ENCODE results near the gene GJD4.

Gene GJD4

DNA sequence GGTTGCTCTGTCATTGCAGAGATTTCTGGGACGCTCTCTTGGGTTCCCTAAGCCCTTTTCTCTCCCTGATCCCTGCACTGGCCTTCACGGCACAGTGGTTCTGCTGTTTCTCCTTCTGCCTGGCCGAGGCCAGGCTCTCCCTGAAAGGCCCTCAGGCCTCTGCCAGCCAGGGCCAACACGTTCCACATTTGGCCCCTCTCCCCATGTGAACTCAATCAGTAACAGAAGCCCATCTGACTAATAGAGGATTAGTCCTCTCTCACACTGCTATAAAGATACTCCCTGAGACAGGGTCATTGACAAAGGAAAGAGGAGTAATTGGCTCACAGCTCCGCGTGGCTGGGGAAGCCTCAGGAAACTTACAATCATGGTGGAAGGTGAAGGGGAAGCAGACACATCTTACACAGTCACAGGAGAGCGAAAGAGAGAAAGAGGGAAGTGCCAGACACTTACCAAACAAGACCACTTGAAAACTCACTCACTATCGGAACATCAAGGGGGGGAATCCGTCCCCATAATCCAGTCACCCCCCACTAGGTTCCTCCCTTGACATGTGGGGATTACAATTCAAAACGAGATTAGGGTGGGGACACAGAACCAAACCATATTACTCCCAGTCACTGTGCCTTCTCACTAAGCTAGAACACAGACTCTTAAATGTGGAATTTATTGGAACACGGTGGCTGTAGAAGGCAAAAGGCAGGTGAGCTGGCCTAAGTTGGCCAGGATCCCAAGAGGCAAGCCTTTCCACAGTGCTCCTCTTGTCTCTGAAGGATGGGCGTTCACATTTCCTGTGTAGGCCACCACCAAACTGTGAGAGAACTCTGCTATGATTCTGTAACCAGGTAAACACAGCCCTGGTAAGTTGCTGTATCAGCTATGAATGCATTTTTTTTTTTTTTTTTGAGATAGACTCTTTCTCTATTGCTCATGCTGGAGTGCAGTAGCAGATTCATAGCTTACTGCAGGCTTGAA is 28.2 kb downstream of the GJD4 start:
- TF ChIP-seq SPI1 (IDR thresholded peaks at IDR 0.05; ENCODE audit: low read depth, low read length) = no peak
- no peak for TF ChIP-seq POLR2AphosphoS5 (IDR thresholded peaks at IDR 0.05; ENCODE audit: low read depth, low read length)
- FAIRE-seq (no peak), DNase-seq (ENCODE audit: insufficient read length, low spot score) (no peak)

DNA sequence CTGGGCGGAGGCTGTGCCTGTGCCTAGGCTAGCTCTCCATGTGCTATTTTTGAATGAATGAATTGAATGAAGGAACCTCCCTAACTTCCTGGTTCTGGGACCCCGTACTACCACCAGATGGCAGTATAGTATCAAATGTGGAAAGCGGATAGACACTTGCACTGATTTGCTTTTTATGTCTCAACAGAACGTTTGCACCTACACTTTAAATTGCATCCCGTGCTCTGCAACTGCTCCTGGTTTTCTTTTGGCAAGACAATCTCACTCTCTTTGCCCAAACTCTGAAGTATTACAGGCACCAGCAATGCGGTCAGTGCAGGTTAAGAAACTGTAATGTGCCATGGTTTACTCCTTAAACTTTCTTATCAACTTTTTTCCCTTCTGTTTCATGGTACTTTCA is 30.4 kb downstream of the GJD4 start:
- DNase-seq (ENCODE audit: insufficient read length, low spot score) = peak; percentile 26
- TF ChIP-seq PAX5 (IDR thresholded peaks at IDR 0.05; ENCODE audit: insufficient read depth, low read length, severe bottlenecking) (no peak), POLR2AphosphoS5 (IDR thresholded peaks at IDR 0.05; ENCODE audit: low read depth, low read length) (no peak), POLR2A (IDR thresholded peaks at IDR 0.05; ENCODE audit: low read depth, low read length) (no peak), POU2F2 (IDR thresholded peaks at IDR 0.05; ENCODE audit: low read depth, low read length) (no peak), SPI1 (IDR thresholded peaks at IDR 0.05; ENCODE audit: low read depth, low read length) (no peak), TAF1 (IDR thresholded peaks at IDR 0.05; ENCODE audit: low read depth, low read length) (no peak)
- peak; percentile 79 for FAIRE-seq

GRCh38 chr10:35636956-35637355 is 31.8 kb downstream of the GJD4 start:
- DNase-seq (ENCODE audit: insufficient read length, low spot score) (no peak), FAIRE-seq (no peak)
- no peak for TF ChIP-seq POU2F2 (IDR thresholded peaks at IDR 0.05; ENCODE audit: low read depth, low read length)
- TF ChIP-seq PAX5 (IDR thresholded peaks at IDR 0.05; ENCODE audit: insufficient read depth, low read length, severe bottlenecking) = no peak

DNA sequence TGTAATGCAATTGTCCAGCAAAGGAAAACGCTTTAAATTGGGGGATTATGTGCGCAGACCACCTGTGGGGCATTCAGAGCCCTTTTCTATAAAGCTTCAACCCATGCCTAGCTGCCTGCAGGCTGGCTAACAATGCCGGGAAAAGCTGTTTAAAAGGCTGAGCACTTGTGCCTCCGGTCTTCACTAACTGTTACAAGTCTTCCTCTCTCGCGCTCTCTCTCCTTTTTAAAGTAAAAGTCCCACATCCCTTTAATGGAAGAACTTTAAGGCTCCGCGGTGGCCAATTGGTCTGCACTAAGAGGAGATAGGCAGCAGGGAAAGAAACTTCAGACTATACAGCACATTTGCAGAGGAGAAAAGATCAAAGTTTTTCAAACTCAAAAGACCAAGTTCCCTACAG is 32.3 kb downstream of the GJD4 start:
- DNase-seq (ENCODE audit: insufficient read length, low spot score) (no peak), FAIRE-seq (no peak)
- TF ChIP-seq SPI1 (IDR thresholded peaks at IDR 0.05; ENCODE audit: low read depth, low read length) (no peak), PAX5 (IDR thresholded peaks at IDR 0.05; ENCODE audit: insufficient read depth, low read length, severe bottlenecking) (no peak), POLR2AphosphoS5 (IDR thresholded peaks at IDR 0.05; ENCODE audit: low read depth, low read length) (no peak), POU2F2 (IDR thresholded peaks at IDR 0.05; ENCODE audit: low read depth, low read length) (no peak), TAF1 (IDR thresholded peaks at IDR 0.05; ENCODE audit: low read depth, low read length) (no peak), POLR2A (IDR thresholded peaks at IDR 0.05; ENCODE audit: low read depth, low read length) (no peak)

DNA sequence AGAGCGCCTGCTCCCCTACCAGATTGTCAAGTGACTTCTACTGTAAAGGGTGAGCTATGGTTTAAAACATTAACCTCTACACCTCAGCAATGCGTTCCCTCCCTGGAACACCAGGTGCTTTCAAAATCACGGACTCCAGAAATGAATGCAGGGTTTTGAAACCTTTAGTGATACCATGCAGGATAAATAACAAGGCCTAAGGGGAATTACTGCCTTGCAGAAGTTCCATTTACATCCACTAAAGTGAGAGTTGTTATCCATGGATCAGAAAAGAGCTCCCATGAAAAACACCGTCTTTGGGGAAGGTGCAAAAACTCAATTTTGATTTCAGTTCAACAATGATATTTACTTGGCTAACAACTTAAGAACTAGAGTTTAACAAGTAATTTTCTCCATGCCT is 33.0 kb downstream of the GJD4 start:
- TF ChIP-seq SPI1 (IDR thresholded peaks at IDR 0.05; ENCODE audit: low read depth, low read length) (no peak), POLR2A (IDR thresholded peaks at IDR 0.05; ENCODE audit: low read depth, low read length) (no peak), POLR2AphosphoS5 (IDR thresholded peaks at IDR 0.05; ENCODE audit: low read depth, low read length) (no peak), POU2F2 (IDR thresholded peaks at IDR 0.05; ENCODE audit: low read depth, low read length) (no peak), TAF1 (IDR thresholded peaks at IDR 0.05; ENCODE audit: low read depth, low read length) (no peak), PAX5 (IDR thresholded peaks at IDR 0.05; ENCODE audit: insufficient read depth, low read length, severe bottlenecking) (no peak)
- DNase-seq (ENCODE audit: insufficient read length, low spot score) = no peak
- no peak for FAIRE-seq

GRCh38 chr10:35639021-35639727 is 34.0 kb downstream of the GJD4 start:
- no peak for FAIRE-seq
- DNase-seq (ENCODE audit: insufficient read length, low spot score) = no peak
- no peak for TF ChIP-seq POLR2A (IDR thresholded peaks at IDR 0.05; ENCODE audit: low read depth, low read length)
- no peak for TF ChIP-seq POLR2AphosphoS5 (IDR thresholded peaks at IDR 0.05; ENCODE audit: low read depth, low read length)
- TF ChIP-seq SPI1 (IDR thresholded peaks at IDR 0.05; ENCODE audit: low read depth, low read length) = no peak
- TF ChIP-seq POU2F2 (IDR thresholded peaks at IDR 0.05; ENCODE audit: low read depth, low read length) = no peak
- TF ChIP-seq TAF1 (IDR thresholded peaks at IDR 0.05; ENCODE audit: low read depth, low read length) = no peak
- no peak for TF ChIP-seq PAX5 (IDR thresholded peaks at IDR 0.05; ENCODE audit: insufficient read depth, low read length, severe bottlenecking)

DNA sequence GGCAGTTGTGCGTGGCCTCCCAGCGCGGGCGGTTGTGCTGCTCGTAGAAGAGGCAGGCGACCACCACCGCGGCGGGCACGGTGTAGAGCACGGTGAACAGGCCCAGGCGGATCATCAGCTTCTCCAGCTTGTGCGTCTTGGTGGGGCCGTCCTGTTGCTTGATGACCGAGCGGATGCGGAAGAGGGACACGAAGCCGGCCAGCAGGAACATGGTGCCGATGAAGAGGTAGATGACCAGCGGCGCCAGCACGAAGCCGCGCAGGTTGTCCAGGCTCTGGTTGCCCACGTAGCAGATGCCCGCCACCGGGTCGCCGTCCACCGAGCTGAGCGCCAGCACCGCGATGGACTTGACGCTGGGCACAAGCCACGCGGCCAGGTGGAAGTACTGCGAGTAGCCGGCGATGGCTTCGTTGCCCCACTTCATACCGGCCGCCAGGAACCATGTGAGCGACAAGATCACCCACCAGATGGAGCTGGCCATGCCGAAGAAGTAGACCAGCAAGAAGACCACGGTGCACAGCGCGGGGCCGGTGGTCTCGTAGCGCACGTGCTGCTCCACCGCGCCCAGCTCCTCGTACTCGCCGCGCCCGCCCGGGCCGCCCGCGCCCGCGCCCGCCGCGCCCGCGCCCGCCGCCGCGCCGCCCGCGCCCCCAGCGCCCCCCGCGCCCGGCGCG is 34.7 kb downstream of the GJD4 start:
- FAIRE-seq (no peak), DNase-seq (ENCODE audit: insufficient read length, low spot score) (no peak)
- no peak for TF ChIP-seq POLR2AphosphoS5 (IDR thresholded peaks at IDR 0.05; ENCODE audit: low read depth, low read length)
- no peak for TF ChIP-seq TAF1 (IDR thresholded peaks at IDR 0.05; ENCODE audit: low read depth, low read length)
- TF ChIP-seq PAX5 (IDR thresholded peaks at IDR 0.05; ENCODE audit: insufficient read depth, low read length, severe bottlenecking) = no peak
- no peak for TF ChIP-seq SPI1 (IDR thresholded peaks at IDR 0.05; ENCODE audit: low read depth, low read length)
- no peak for TF ChIP-seq POLR2A (IDR thresholded peaks at IDR 0.05; ENCODE audit: low read depth, low read length)
- TF ChIP-seq POU2F2 (IDR thresholded peaks at IDR 0.05; ENCODE audit: low read depth, low read length) = no peak

DNA sequence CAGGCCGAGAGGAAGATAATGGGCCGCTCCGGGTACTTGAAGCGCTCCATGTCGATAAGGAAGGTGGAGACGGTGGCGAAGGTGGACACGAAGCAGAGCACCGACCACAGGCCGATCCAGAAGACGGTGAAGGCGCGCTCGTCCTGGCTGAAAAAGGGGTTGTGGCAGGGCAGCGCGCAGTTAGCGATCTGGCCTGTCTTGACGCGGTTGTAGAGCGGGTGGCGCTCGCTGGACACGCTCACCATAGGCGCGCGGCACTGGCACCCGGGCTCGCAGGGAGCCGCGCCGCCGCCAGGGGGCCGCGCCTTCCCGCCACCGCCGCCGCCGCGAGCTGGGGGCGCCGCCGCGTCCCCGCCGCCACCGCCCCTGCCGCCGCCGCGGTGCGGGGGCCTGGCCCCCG is 35.3 kb downstream of the GJD4 start:
- DNase-seq (ENCODE audit: insufficient read length, low spot score) = peak; percentile 53
- peak; percentile 20 for FAIRE-seq
- TF ChIP-seq POLR2AphosphoS5 (IDR thresholded peaks at IDR 0.05; ENCODE audit: low read depth, low read length) = no peak
- no peak for TF ChIP-seq SPI1 (IDR thresholded peaks at IDR 0.05; ENCODE audit: low read depth, low read length)
- no peak for TF ChIP-seq TAF1 (IDR thresholded peaks at IDR 0.05; ENCODE audit: low read depth, low read length)
- no peak for TF ChIP-seq POU2F2 (IDR thresholded peaks at IDR 0.05; ENCODE audit: low read depth, low read length)
- no peak for TF ChIP-seq POLR2A (IDR thresholded peaks at IDR 0.05; ENCODE audit: low read depth, low read length)
- TF ChIP-seq PAX5 (IDR thresholded peaks at IDR 0.05; ENCODE audit: insufficient read depth, low read length, severe bottlenecking) = no peak

- DNase-seq (ENCODE audit: insufficient read length, low spot score) = peak; percentile 32
- FAIRE-seq = peak; percentile 94
These were observed 36.0 kb downstream of the GJD4 start for GRCh38 chr10:35640951-35641675.

More at GRCh38 chr10:35640951-35641675, 36.0 kb downstream of the GJD4 start:
- TF ChIP-seq TAF1 (IDR thresholded peaks at IDR 0.05; ENCODE audit: low read depth, low read length) = no peak
- TF ChIP-seq POLR2A (IDR thresholded peaks at IDR 0.05; ENCODE audit: low read depth, low read length) = no peak
- no peak for TF ChIP-seq POLR2AphosphoS5 (IDR thresholded peaks at IDR 0.05; ENCODE audit: low read depth, low read length)
- no peak for TF ChIP-seq PAX5 (IDR thresholded peaks at IDR 0.05; ENCODE audit: insufficient read depth, low read length, severe bottlenecking)
- TF ChIP-seq POU2F2 (IDR thresholded peaks at IDR 0.05; ENCODE audit: low read depth, low read length) = no peak
- TF ChIP-seq SPI1 (IDR thresholded peaks at IDR 0.05; ENCODE audit: low read depth, low read length) = no peak
